ENCODE results near the gene STON1. TPM values are rescaled to one million over a fixed set of nuclear protein-coding genes. Genes with fewer than 3 reads are reported as not detected.

STON1 gene
- total RNA-seq, 1 experiment from 2014 or later = 5.5 TPM

- H2BK15ac ChIP-seq (ENCODE audit: low read depth, low read length) = no peak overlapping the region
- no peak overlapping the region for H2AK5ac ChIP-seq (ENCODE audit: insufficient read length, low read length)
- H3K4me2 ChIP-seq (ENCODE audit: insufficient read depth, insufficient read length, low read length) = no peak overlapping the region
- TF ChIP-seq CTCF (conservative IDR thresholded peaks at IDR 0.05) = no peak
- no peak overlapping the region for H3T11ph ChIP-seq (ENCODE audit: low read length)
- Mint-ChIP-seq H3K9me3 (peaks cover 4 to 5% of the 10 kb centered on the region in 2 experiments; a peak in 3 of 5 replicates), H3K4me1 (no peaks in the 10 kb centered on the region), H3K36me3 (ENCODE audit: insufficient read depth in 1 of 3, low read depth in 3 of 3) (peaks cover 2 to 5% (median 2%) of the 10 kb centered on the region in 3 experiments; a peak in 3 of 7 replicates), H3K27me3 (ENCODE audit: low read depth) (no peaks in the 10 kb centered on the region), H3K27ac (no peak overlapping the region), H3K4me3 (no peak overlapping the region)
- no peak overlapping the region for H3K23ac ChIP-seq (ENCODE audit: insufficient read length, low read depth, low read length)
- H3K79me2 ChIP-seq (ENCODE audit: insufficient read depth, low read length) = no peaks in the 10 kb centered on the region
- H3K79me1 ChIP-seq (ENCODE audit: insufficient read depth, low read depth, low read length, poor library complexity, severe bottlenecking) = no peaks in the 10 kb centered on the region
- no peaks in the 10 kb centered on the region for H3K23me2 ChIP-seq (ENCODE audit: insufficient read length, low read depth, low read length, poor library complexity, severe bottlenecking)
- H3K4ac ChIP-seq (ENCODE audit: low read depth, low read length) = no peak overlapping the region
- no CpG with 5 or more reads among the region's 2 CpGs for WGBS (ENCODE audit: extremely low coverage, insufficient read length, low lambda C conversion rate)
- no peak overlapping the region for H2AFZ ChIP-seq (ENCODE audit: low read length)
- no peak overlapping the region for H2BK120ac ChIP-seq (ENCODE audit: low read depth, low read length, poor library complexity, severe bottlenecking)
- H3K56ac ChIP-seq (ENCODE audit: insufficient read length, low read depth, low read length) = no peak overlapping the region
- DNase-seq = no peak
- no peak overlapping the region for H4K91ac ChIP-seq (ENCODE audit: insufficient read length, low read depth, low read length)
- no peak overlapping the region for H2BK5ac ChIP-seq (ENCODE audit: insufficient read length, low read length)
- no peak overlapping the region for H4K5ac ChIP-seq (ENCODE audit: insufficient read length, low read depth, low read length)
- no peak overlapping the region for H3K27ac ChIP-seq (ENCODE audit: insufficient read length, low read depth, low read length)
- H3K27me3 ChIP-seq (ENCODE audit: insufficient read depth, low read length) = no peaks in the 10 kb centered on the region
- H3K9ac ChIP-seq (ENCODE audit: extremely low read depth, insufficient read length, low read length) = no peak overlapping the region
- H3K9me3 ChIP-seq (ENCODE audit: control insufficient read depth, low read depth, low read length) = no peaks in the 10 kb centered on the region
- no peaks in the 10 kb centered on the region for H3K4me1 ChIP-seq (ENCODE audit: insufficient read depth, low read length)
- no peak overlapping the region for H2BK12ac ChIP-seq (ENCODE audit: insufficient read length, low read depth, low read length)
- no peak overlapping the region for H3K14ac ChIP-seq (ENCODE audit: insufficient read depth, low read length)
- no peaks in the 10 kb centered on the region for H4K20me1 ChIP-seq (ENCODE audit: control insufficient read depth, insufficient read depth, insufficient read length)
- no peak overlapping the region for H2BK20ac ChIP-seq (ENCODE audit: low read depth, low read length, poor library complexity, severe bottlenecking)
- H4K8ac ChIP-seq (replicated peaks; ENCODE audit: insufficient read length, low read depth, low read length) = no peak overlapping the region
- no peak overlapping the region for H3K18ac ChIP-seq (ENCODE audit: insufficient read length, low read depth, low read length)
Measured at GRCh38 chr2:48619526-48619925, 89.6 kb downstream of the STON1 start.

Data from H9 (cell line).